Adipocyte (in vitro differentiated cells): Measurements from ENCODE around the gene ATP13A3.

Experiments used
- DNase-seq: peaks from one replicate; pipeline ENCODE4 v3.0.0-alpha.2; 2015; ENCODE audit warnings: low read depth
- H3K27me3 ChIP-seq: replicated peaks from 2 replicates; pipeline ENCODE4 v1.7.0; 2013; ENCODE audit warnings: mild to moderate bottlenecking, low read length, moderate library complexity; ENCODE audit not compliant: control insufficient read depth, insufficient read depth
- H3K36me3 ChIP-seq: 2 replicates; pipeline ENCODE4 v1.7.0; 2013; ENCODE audit warnings: low read length, mild to moderate bottlenecking, moderate library complexity; ENCODE audit not compliant: control insufficient read depth, insufficient read depth, severe bottlenecking
- H3K4me1 ChIP-seq: 2 replicates; pipeline ENCODE4 v1.7.0; 2013; ENCODE audit warnings: mild to moderate bottlenecking, low read length, moderate library complexity; ENCODE audit not compliant: control insufficient read depth, insufficient read depth
- H3K4me3 ChIP-seq: 2 replicates; pipeline ENCODE4 v1.7.0; 2013; ENCODE audit warnings: mild to moderate bottlenecking, low read length, moderate library complexity
- H3K9ac ChIP-seq: 2 replicates; pipeline ENCODE4 v1.7.0; 2013; ENCODE audit warnings: mild to moderate bottlenecking, low read length, moderate library complexity
- H3K9me3 ChIP-seq: 2 replicates; pipeline ENCODE4 v1.7.0; 2013; ENCODE audit warnings: mild to moderate bottlenecking, low read length, moderate library complexity; ENCODE audit not compliant: control insufficient read depth

The ATP13A3 gene

DNA sequence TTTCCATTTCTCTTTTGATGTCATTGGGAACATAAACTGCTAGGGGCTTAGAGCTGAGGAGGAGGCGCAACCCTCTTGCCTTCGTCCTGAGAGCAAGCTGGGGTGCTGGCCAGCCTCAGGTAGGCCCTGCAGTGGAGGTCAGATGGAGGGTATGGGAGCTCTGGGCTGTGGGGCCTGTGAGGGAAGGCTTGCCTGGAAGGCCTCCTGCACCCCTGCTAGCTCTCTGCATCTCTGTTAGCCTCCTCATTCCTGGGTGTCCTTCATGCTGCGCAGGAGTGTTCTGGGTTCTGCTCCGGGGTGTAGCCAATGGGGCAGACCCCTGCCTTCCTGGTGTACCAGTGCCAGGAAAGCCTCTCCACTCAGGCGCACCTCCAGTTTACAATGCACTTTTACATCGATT, 99.5 kb downstream of the ATP13A3 start:
- peaks cover 56% of the 10 kb centered on the region for H3K27me3 ChIP-seq
- no peaks in the 10 kb centered on the region for H3K36me3 ChIP-seq
- peaks cover 16% of the 10 kb centered on the region for H3K9me3 ChIP-seq
- H3K4me1 ChIP-seq = no peaks in the 10 kb centered on the region
- H3K9ac ChIP-seq = no peak overlapping the region
- H3K4me3 ChIP-seq = no peak overlapping the region
- DNase-seq = no peak

DNA sequence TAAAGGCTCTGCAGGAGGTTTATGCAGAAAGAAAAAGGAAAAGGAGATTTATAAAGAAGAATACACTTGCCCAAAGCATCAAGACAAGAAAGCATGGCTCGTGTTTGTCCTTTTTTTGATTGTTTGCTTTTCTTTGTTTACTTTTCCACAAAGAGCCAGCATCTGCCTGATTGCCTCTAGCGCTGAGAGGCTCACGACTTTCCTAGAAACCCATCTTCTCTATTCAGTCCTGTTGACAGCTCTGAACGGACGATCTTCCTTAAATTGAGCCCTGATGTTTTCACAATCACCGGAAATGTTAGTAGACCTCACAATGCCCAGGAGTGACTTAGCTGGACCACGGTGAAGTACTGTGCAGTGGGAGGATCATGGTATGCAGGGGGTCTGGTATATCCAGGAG, 100.2 kb downstream of the ATP13A3 start:
- no peaks in the 10 kb centered on the region for H3K4me1 ChIP-seq
- H3K9me3 ChIP-seq = peaks cover 16% of the 10 kb centered on the region
- no peaks in the 10 kb centered on the region for H3K36me3 ChIP-seq
- no peak overlapping the region for H3K9ac ChIP-seq
- H3K4me3 ChIP-seq = no peak overlapping the region
- DNase-seq = no peak
- H3K27me3 ChIP-seq = peaks cover 56% of the 10 kb centered on the region

DNA sequence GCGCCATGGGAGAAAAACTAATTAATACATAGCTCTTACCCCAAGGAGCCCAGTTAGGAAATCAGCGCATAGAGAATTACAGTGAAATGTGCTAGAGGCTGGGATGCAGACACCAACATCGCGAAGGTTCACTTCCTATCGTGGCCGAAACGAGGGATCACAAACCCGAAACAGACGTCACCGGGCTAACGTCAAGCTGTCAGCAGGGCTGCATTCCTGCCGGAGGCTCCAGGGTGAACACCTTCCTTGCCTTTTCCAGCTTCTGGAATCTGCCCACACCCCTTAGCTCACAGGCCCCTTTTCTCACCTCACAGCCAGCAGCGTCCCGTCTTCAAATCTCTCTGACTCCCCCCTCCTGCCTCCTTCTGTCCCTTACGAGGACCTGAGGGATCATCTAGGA, 100.7 kb downstream of the ATP13A3 start:
- Histone ChIP-seq H3K9ac (no peak overlapping the region), H3K27me3 (peaks cover 60% of the 10 kb centered on the region), H3K9me3 (peaks cover 12% of the 10 kb centered on the region), H3K4me1 (no peaks in the 10 kb centered on the region), H3K36me3 (no peaks in the 10 kb centered on the region), H3K4me3 (no peak overlapping the region)
- no peak for DNase-seq

DNA sequence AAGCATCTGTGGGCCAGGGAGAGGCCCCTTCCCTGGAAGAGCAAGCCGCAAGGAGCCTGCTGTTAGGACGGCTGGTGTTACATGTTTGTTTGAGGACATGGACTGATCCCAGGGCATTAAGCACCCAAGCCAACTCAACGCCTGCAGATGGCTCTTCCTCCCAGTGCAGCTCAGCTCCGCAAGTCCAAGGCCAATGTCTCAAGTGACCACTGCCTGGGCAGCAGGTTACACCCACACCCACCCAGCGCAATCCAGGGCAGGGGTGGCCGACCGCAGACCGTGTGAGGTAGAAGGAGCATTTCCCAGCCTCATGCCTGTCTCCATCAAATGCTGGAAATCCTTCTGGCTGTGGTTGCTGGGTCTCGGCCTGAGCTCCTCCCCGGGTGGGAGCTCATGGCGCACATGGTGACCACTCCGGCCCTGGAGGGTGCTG, 102.2 kb downstream of the ATP13A3 start:
- H3K36me3 ChIP-seq = no peaks in the 10 kb centered on the region
- H3K9ac ChIP-seq = no peak overlapping the region
- no peak for DNase-seq
- H3K27me3 ChIP-seq = peaks cover 61% of the 10 kb centered on the region
- H3K4me3 ChIP-seq = no peak overlapping the region
- no peaks in the 10 kb centered on the region for H3K4me1 ChIP-seq
- H3K9me3 ChIP-seq = no peaks in the 10 kb centered on the region

DNA sequence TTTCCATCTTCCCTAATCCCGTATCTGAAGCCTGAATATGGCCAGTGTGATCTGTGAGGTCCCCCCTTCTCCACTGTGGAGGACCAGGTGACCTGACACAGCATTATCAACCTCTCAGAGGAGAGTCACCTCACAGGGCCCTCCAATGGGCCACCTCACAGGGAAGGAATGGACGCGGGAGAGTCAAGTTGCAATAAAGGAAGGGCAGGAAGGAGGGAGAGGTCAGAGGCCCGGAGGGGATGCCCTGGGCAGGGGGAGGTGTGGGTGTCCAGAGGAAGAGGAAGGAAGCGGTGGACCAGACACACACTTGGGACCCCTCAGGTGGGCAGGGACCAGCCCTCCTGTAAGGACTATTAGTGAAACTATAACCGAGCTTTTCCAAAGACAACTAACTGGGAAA, 102.6 kb downstream of the ATP13A3 start:
- H3K9ac ChIP-seq = no peak overlapping the region
- DNase-seq = no peak
- no peaks in the 10 kb centered on the region for H3K9me3 ChIP-seq
- H3K4me3 ChIP-seq = no peak overlapping the region
- no peaks in the 10 kb centered on the region for H3K36me3 ChIP-seq
- H3K27me3 ChIP-seq = peaks cover 57% of the 10 kb centered on the region
- no peaks in the 10 kb centered on the region for H3K4me1 ChIP-seq

DNA sequence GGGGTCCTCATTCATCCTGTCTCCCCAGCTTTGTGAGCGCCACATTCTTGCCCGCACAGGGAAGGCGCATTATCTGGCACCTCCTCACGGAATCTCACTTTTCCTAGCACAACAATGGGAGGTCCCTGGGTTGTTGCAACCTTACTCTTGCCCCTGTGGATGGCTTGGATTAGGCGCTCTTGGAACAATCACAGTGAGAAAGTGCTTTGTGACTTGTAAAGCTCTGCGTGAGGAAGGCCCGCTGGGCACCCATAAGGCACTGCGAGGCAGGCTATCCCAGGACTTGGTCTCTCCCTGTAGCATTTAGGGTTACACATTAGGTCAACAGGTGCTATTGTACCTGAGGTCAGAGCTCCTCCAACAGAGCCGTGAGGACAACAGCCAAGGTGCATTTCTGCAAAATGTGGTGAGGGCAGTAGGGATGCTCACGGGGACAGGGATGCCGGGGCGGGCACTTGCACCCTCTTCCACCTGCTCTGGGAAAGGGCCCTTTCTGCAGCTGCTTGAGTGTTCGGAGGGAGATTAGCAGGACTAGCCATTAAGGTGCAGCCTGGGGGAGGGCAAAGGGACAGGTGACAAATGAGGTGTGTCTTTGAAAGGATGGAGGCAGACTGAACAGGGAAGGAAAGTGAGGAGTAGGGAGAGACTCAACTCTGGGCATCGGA, 103.4 kb downstream of the ATP13A3 start:
- no peak overlapping the region for H3K9ac ChIP-seq
- H3K27me3 ChIP-seq = peaks cover 56% of the 10 kb centered on the region
- no peak for DNase-seq
- H3K36me3 ChIP-seq = no peaks in the 10 kb centered on the region
- H3K4me3 ChIP-seq = no peak overlapping the region
- no peaks in the 10 kb centered on the region for H3K9me3 ChIP-seq
- no peaks in the 10 kb centered on the region for H3K4me1 ChIP-seq

DNA sequence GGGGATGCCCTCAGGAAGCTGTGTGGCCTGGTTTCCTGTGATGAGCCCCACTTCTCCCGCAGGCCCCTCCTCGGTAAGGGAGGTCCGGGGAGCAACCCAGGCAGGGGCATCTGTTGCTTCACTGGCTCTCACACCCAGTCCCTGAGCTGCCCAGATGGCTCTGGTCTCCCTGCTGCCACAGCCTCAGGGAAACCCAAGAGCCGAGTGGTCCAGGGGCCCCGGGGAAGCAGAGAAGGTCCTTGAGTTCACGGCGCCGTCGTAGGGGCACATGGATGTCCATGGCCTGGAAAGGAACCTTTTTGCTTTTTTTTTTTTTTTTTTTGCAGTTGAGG, 103.9 kb downstream of the ATP13A3 start:
- Histone ChIP-seq H3K9ac (no peak overlapping the region), H3K9me3 (no peaks in the 10 kb centered on the region), H3K4me1 (no peaks in the 10 kb centered on the region), H3K36me3 (no peaks in the 10 kb centered on the region), H3K27me3 (peaks cover 56% of the 10 kb centered on the region), H3K4me3 (no peak overlapping the region)
- DNase-seq = no peak

DNA sequence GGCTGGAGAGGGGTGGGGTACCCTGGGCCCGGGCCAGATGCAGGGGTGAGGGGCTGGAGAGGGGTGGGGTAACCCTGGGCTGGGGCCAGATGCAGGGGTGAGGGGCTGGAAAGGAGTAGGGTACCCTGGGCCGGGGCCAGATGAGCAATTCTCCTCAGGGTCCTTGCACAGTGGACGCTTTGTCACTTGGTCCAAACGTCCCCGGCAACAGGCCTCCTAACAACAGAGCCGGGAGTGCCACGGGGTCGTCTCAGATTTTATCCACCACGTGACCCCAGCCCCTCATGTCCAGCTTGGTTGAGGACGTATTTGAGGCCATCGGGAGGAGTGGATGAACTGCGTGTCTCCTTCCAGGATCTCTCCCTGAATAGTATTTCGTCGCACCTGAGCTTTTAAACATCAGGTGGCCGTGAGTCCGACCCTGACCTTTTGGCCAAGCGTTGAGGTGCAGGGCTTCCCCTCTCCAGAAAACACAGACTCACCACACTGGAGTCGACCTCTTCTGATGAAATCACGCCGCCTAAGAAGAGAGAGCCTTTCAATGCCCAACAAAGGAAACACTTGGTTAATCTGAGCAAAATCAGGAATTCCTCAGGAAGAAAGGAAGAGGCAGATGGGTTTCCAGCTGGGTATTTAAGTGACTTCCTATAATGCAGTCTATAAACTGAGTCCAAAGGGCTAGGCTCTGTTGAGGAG, 104.5 kb downstream of the ATP13A3 start:
- Histone ChIP-seq H3K4me3 (no peak overlapping the region), H3K9ac (no peak overlapping the region), H3K27me3 (peaks cover 53% of the 10 kb centered on the region), H3K36me3 (no peaks in the 10 kb centered on the region), H3K9me3 (no peaks in the 10 kb centered on the region), H3K4me1 (no peaks in the 10 kb centered on the region)
- no peak for DNase-seq

DNA sequence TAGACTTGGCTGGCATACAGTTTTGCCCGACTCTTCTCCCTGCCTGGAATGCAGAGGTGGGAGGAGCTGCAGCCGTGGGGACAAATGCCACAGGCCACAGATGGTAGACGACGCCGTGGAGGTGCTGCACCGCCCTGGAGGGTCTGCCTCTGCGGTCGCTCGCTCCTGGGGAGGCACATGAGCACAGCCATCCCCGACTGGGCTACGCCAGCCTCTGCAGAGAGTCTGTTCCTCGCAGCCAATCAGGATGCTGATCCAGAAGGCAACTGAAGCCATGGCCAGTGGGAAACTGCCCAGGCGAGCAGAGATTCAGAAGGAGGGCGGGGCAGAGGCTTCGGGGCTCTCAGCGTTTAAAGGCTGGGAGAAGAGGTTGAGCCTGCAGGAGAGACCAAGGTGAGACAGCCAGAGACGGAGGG, 105.3 kb downstream of the ATP13A3 start:
- no peaks in the 10 kb centered on the region for H3K9me3 ChIP-seq
- peaks cover 49% of the 10 kb centered on the region for H3K27me3 ChIP-seq
- no peak overlapping the region for H3K9ac ChIP-seq
- H3K36me3 ChIP-seq = no peaks in the 10 kb centered on the region
- H3K4me3 ChIP-seq = no peak overlapping the region
- H3K4me1 ChIP-seq = no peaks in the 10 kb centered on the region
- DNase-seq = no peak

DNA sequence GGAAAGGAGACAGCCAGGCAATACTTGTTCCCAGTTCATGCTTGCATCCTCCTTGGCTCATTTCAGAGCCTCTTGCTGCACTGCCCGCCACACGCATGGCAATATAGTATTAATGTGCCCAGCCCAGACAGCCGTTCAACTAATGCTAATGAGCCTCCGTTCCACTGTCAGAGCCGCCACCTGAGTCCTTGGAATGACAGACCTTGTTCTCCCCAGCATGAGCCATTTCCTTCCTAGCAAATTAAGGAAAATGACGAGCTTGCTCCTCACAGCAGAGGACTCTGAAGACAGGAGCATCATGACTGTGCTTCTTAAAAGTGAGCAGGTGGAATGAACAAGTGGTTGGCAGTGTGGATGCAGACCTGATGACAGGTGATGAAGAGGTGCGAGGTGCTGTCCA, 106.5 kb downstream of the ATP13A3 start:
- H3K9me3 ChIP-seq = no peaks in the 10 kb centered on the region
- no peaks in the 10 kb centered on the region for H3K4me1 ChIP-seq
- no peak for DNase-seq
- H3K4me3 ChIP-seq = no peak overlapping the region
- no peak overlapping the region for H3K9ac ChIP-seq
- H3K36me3 ChIP-seq = no peaks in the 10 kb centered on the region
- H3K27me3 ChIP-seq = peaks cover 40% of the 10 kb centered on the region

DNA sequence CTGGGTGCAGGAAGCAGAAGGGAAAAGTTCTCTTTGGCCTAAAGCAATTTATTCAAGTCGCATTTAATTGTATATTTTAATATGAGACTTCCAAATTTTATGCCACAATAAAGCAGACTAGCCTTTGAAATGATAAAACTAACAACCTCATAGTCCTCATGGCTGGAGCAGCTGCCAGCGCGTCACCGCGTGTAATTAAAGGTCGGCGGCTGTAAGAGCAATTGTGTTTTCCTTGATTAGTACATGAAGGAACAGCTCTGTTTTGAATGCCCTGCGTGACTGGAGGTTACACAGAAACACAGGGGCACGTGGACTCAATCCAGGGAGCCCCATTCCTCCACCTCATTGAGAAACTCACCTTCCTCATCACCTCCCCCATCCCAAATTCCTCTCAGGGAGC, 107.2 kb downstream of the ATP13A3 start:
- H3K36me3 ChIP-seq = no peaks in the 10 kb centered on the region
- H3K4me3 ChIP-seq = no peak overlapping the region
- H3K4me1 ChIP-seq = no peaks in the 10 kb centered on the region

DNA sequence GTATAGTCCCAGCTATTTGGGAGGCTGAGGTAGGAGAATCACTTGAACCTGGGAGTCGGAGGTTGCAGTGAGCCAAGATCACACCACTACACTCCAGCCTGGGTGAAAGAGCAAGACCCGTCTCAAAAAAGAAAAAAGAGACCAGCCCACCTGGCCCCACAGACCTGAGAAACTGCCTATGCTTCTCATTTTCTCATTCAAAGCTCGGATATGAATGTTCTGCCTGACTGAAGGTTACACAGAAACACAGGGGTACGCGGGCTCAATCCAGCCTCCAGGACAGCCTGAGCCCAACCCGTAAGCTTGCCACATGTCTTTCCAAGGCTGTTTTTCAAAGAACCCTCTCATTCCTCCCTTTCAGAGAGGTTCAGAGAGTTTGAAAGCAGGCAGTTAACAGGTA, 107.6 kb downstream of the ATP13A3 start:
- Histone ChIP-seq H3K4me1 (no peaks in the 10 kb centered on the region), H3K27me3 (peaks cover 32% of the 10 kb centered on the region), H3K9me3 (no peaks in the 10 kb centered on the region), H3K36me3 (no peaks in the 10 kb centered on the region), H3K9ac (no peak overlapping the region), H3K4me3 (no peak overlapping the region)
- DNase-seq = no peak

More for the DNA sequence above, 107.2 kb downstream of the ATP13A3 start:
- Histone ChIP-seq H3K9ac (no peak overlapping the region), H3K9me3 (no peaks in the 10 kb centered on the region), H3K27me3 (peaks cover 36% of the 10 kb centered on the region)
- no peak for DNase-seq
